Ishikawa (cell line): ENCODE data around the gene LMTK2.

ENCODE experiments used
- CEBPB ChIP-seq: IDR thresholded peaks from 2 replicates; pipeline ENCODE4 v1.6.1; 2012
- CREB1 ChIP-seq: IDR thresholded peaks from 2 replicates; pipeline ENCODE4 v1.6.1; 2012; ENCODE audit warnings: low read depth
- EGR1 ChIP-seq: IDR thresholded peaks from 2 replicates; pipeline ENCODE4 v1.6.1; 2012
- EP300 ChIP-seq: IDR thresholded peaks from 2 replicates; pipeline ENCODE4 v1.6.1; 2012; ENCODE audit warnings: borderline replicate concordance
- FOXM1 ChIP-seq: IDR thresholded peaks from 2 replicates; pipeline ENCODE4 v1.6.1; 2012; ENCODE audit warnings: low read depth, borderline replicate concordance
- NFIC ChIP-seq: IDR thresholded peaks from 2 replicates; pipeline ENCODE4 v1.6.1; 2012
- RAD21 ChIP-seq: IDR thresholded peaks from 2 replicates; pipeline ENCODE4 v1.6.1; 2012; ENCODE audit warnings: low read depth
- REST ChIP-seq: IDR thresholded peaks from 2 replicates; pipeline ENCODE4 v1.6.1; 2012; ENCODE audit warnings: low read depth, mild to moderate bottlenecking
- TAF1 ChIP-seq: IDR thresholded peaks from 2 replicates; pipeline ENCODE4 v1.6.1; 2012; ENCODE audit warnings: low read depth, mild to moderate bottlenecking
- TCF12 ChIP-seq: IDR thresholded peaks from 2 replicates; pipeline ENCODE4 v1.6.1; 2012; ENCODE audit warnings: low read depth
- TEAD4 ChIP-seq: IDR thresholded peaks from 2 replicates; pipeline ENCODE4 v1.6.1; 2012
- YY1 ChIP-seq: IDR thresholded peaks from 2 replicates; pipeline ENCODE4 v1.6.1; 2012; ENCODE audit warnings: low read depth
- ZBTB7A ChIP-seq: IDR thresholded peaks from 2 replicates; pipeline ENCODE4 v1.6.1; 2012; ENCODE audit warnings: low read depth
- TF ChIP-seq, protein P1 (sequence below): IDR thresholded peaks from 2 replicates; pipeline ENCODE4 v1.6.1; 2012
- TF ChIP-seq, protein P2 (sequence below): IDR thresholded peaks from 2 replicates; pipeline ENCODE4 v1.6.1; 2012

The LMTK2 gene

DNA sequence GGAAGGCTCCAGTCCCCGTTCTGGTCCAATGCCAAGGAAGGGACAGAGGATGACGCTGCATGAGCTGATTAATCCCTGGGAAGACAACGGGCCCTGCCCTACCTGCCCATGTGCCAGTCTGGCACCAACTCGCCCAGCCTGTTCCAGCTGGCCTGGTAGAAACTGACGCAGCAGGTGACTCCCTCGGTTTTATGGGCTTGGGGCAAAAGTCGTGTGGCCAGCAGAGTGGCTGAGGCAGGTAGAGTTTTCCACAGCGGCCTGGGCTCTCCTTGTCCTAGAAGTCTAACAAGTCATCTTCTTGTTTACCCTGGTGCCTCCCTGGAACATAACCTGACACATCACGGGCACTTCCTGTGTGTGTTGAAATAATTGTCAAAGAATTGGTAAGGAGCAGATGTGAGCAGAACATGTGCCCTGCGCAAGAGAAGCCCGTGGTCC, 20.4 kb upstream of the LMTK2 start:
- TF ChIP-seq ZBTB7A (no peak), CREB1 (no peak), NFIC (no peak), YY1 (no peak), CEBPB (no peak), FOXM1 (no peak), EP300 (no peak), TCF12 (no peak), EGR1 (no peak), TEAD4 (no peak), REST (no peak), RAD21 (no peak), TAF1 (no peak)
- TF ChIP-seq, protein P1, sequence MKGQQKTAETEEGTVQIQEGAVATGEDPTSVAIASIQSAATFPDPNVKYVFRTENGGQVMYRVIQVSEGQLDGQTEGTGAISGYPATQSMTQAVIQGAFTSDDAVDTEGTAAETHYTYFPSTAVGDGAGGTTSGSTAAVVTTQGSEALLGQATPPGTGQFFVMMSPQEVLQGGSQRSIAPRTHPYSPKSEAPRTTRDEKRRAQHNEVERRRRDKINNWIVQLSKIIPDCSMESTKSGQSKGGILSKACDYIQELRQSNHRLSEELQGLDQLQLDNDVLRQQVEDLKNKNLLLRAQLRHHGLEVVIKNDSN = no peak
- TF ChIP-seq, protein P2, sequence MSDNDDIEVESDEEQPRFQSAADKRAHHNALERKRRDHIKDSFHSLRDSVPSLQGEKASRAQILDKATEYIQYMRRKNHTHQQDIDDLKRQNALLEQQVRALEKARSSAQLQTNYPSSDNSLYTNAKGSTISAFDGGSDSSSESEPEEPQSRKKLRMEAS = no peak

DNA sequence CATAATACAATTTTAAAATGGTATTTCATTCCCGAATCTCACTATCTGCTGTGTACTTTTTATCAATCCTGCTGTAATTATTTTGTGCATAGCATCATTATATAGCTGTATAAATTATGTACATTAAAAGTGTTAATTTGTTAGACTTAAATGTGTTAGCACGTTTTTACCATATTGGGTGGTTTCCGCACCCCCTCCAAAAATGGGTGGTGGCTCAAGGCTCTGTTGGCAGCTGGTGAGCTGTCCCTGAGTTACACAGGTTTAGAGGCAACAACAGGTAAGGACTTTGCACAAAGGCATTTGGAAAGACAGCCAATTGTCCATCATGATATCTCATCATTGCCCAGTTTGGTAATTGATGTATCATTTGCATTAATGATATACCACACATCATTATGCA, 18.6 kb upstream of the LMTK2 start:
- no peak for TF ChIP-seq YY1
- TF ChIP-seq CREB1 = no peak
- no peak for TF ChIP-seq TEAD4
- no peak for TF ChIP-seq EP300
- TF ChIP-seq TCF12 = no peak
- TF ChIP-seq CEBPB = no peak
- no peak for TF ChIP-seq ZBTB7A
- TF ChIP-seq REST = no peak
- no peak for TF ChIP-seq EGR1
- no peak for TF ChIP-seq TAF1
- no peak for TF ChIP-seq NFIC
- no peak for TF ChIP-seq RAD21
- TF ChIP-seq, protein P1 = no peak
- TF ChIP-seq, protein P2 = no peak
- TF ChIP-seq FOXM1 = no peak

- TF ChIP-seq RAD21 (no peak), ZBTB7A (no peak), CREB1 (no peak), TAF1 (no peak), REST (no peak), CEBPB (no peak), TEAD4 (no peak), NFIC (no peak), TCF12 (no peak), FOXM1 (no peak), EGR1 (no peak), YY1 (no peak), EP300 (no peak)
- TF ChIP-seq, protein P2 = no peak
- TF ChIP-seq, protein P1 = no peak
Observed at GRCh38 chr7:98090116-98090515, 16.5 kb upstream of the LMTK2 start.

- TF ChIP-seq RAD21 (no peak), REST (no peak), CEBPB (no peak), FOXM1 (no peak), EP300 (no peak), NFIC (no peak), ZBTB7A (no peak)
- TF ChIP-seq, protein P1 = no peak
Observed at GRCh38 chr7:98091061-98091460, 15.6 kb upstream of the LMTK2 start.
